Activated CD8-positive, alpha-beta memory T cell treated with anti-CD3 and anti-CD28 coated beads for 1 hour (primary cell): ENCODE data around the gene ATF1.

Experiments
- DNase-seq, 2 donors: peaks; one replicate each; pipeline ENCODE4 v3.0.0-alpha.2; 2020; ENCODE audit warnings: low read depth in 1 of 2; ENCODE audit errors: extremely low read depth in 1 of 2

ATF1 gene

GRCh38 chr12:50763639-50764285 is at the start of gene ATF1:
Gene ATF1 (plus strand): TSS chr12:50764101. CDS start chr12:50780146, 16,045 bp downstream.
- peak; percentile 55 to 82 for DNase-seq

GRCh38 chr12:50715174-50715573 is 48.7 kb upstream of the ATF1 start:
- no peak for DNase-seq

- DNase-seq, result no peak
Observed at GRCh38 chr12:50718760-50719159, 45.1 kb upstream of the ATF1 start.

- DNase-seq, result no peak
Observed at GRCh38 chr12:50720085-50720484, 43.8 kb upstream of the ATF1 start.

- no peak for DNase-seq
Observed at GRCh38 chr12:50720501-50720900, 43.4 kb upstream of the ATF1 start.

GRCh38 chr12:50723865-50724264 is 40.0 kb upstream of the ATF1 start:
- no peak for DNase-seq

GRCh38 chr12:50725011-50725942 is 38.6 kb upstream of the ATF1 start:
- DNase-seq, result no peak

- DNase-seq, result no peak
Observed at GRCh38 chr12:50727466-50727865, 36.4 kb upstream of the ATF1 start.

- DNase-seq, result no peak
Observed at GRCh38 chr12:50728417-50728816, 35.5 kb upstream of the ATF1 start.

- no peak for DNase-seq
Observed at GRCh38 chr12:50728841-50729240, 35.1 kb upstream of the ATF1 start.

- no peak for DNase-seq
Observed at GRCh38 chr12:50732591-50732990, 31.3 kb upstream of the ATF1 start.

- no peak for DNase-seq
Observed at GRCh38 chr12:50733706-50734105, 30.2 kb upstream of the ATF1 start.

GRCh38 chr12:50734409-50735263 is 29.3 kb upstream of the ATF1 start:
- no peak for DNase-seq

- DNase-seq, result no peak
Observed at GRCh38 chr12:50739611-50740010, 24.3 kb upstream of the ATF1 start.

- no peak for DNase-seq
Observed at GRCh38 chr12:50740307-50740706, 23.6 kb upstream of the ATF1 start.

GRCh38 chr12:50742776-50743175 is 21.1 kb upstream of the ATF1 start:
- DNase-seq, result no peak

- no peak for DNase-seq
Observed at GRCh38 chr12:50745861-50746260, 18.0 kb upstream of the ATF1 start.

GRCh38 chr12:50746431-50746830 is 17.5 kb upstream of the ATF1 start:
- DNase-seq, result no peak

GRCh38 chr12:50747817-50748216 is 16.1 kb upstream of the ATF1 start:
- no peak for DNase-seq

- no peak for DNase-seq
Observed at GRCh38 chr12:50749459-50749882, 14.4 kb upstream of the ATF1 start.

- no peak for DNase-seq
Observed at GRCh38 chr12:50750366-50750765, 13.5 kb upstream of the ATF1 start.
